Type B pancreatic cell (in vitro differentiated cells): ENCODE results near the gene PAN2. TPM values are rescaled to one million over a fixed set of nuclear protein-coding genes. Genes with fewer than 3 reads are reported as not detected.
"Not testable (repeated sequence)": the region's sequence is repeated elsewhere in the genome, so short reads cannot be mapped to it uniquely, and the experiment has no call there.

Experiments
- DNase-seq: peaks from one replicate; pipeline ENCODE4 v3.0.0; 2021; ENCODE audit warnings: mixed read lengths; ENCODE audit not compliant: unreplicated experiment; ENCODE audit errors: extremely low spot score
- H3K27ac Mint-ChIP-seq: 2 replicates; pipeline ENCODE4 v1.8.0; 2021; ENCODE audit warnings: mild to moderate bottlenecking, mixed read lengths
- H3K27me3 Mint-ChIP-seq: 2 replicates; pipeline ENCODE4 v1.8.0; 2021; ENCODE audit warnings: mixed read lengths
- H3K36me3 Mint-ChIP-seq: 2 replicates; pipeline ENCODE4 v1.8.0; 2021; ENCODE audit warnings: mixed read lengths
- H3K4me1 Mint-ChIP-seq: one replicate; pipeline ENCODE4 v1.8.0; 2021; ENCODE audit warnings: mixed read lengths; ENCODE audit not compliant: unreplicated experiment
- H3K4me3 Mint-ChIP-seq: 2 replicates; pipeline ENCODE4 v1.8.0; 2021; ENCODE audit warnings: mild to moderate bottlenecking, mixed read lengths
- H3K9me3 Mint-ChIP-seq: 2 replicates; pipeline ENCODE4 v1.8.0; 2021; ENCODE audit warnings: mixed read lengths
- total RNA-seq: library from RNA; stranded (reverse); gene quantifications from 2 replicates; pipeline ENCODE4 v1.2.1, GENCODE V29; 2021; ENCODE audit warnings: low replicate concordance
- TF ChIP-seq, protein P1 (sequence below): fragments of 200-600 bp; sonication (generic); conservative IDR thresholded peaks from 2 replicates; pipeline ENCODE4 v1.5.0; 2021; ENCODE audit warnings: antibody characterized with exemption, mild to moderate bottlenecking

Gene PAN2
- total RNA-seq, 1 donor from 2014 or later = 77.5 TPM

DNA sequence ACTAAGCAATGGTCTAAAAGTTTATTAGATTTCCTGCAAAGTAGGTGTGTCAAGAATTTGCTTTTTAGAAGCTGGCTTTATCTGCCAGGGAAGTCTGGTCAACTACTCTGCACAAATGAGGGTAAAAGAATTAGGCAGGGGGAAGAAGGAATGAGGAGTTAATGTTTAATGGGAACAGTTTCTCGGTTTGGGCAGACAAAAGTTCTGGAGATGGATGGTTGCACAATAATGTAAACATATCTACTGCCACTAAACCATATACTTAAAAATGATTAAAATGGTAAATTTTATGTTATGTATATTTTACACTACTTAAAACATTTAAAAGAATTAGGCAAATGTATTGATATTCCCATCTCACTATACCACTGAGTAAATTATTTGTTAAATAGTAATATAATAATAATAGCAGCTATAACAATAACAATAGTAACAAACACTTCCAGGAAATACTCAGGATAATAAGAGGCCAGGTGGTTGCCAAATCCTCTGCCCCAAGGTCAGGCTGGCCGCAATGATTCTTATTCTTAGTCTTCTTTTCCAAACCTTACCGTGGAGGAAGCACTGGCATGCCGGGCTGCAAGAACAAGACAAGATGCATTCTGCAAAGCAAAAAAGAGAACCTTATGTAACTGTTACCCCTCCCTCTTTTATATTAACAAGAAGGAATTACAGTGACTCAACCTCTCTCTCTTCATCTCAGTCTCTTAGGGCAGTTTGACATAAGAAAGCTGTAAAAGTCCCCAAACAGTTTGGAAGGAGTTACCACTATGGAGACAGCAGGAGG is 47.6 kb downstream of the PAN2 start:
- H3K4me3 Mint-ChIP-seq = no peak overlapping the region
- no peak for DNase-seq
- no peaks in the 10 kb centered on the region for H3K27me3 Mint-ChIP-seq
- H3K4me1 Mint-ChIP-seq = peaks cover 1% of the 10 kb centered on the region
- peaks cover 19% of the 10 kb centered on the region for H3K36me3 Mint-ChIP-seq
- H3K27ac Mint-ChIP-seq = no peak overlapping the region
- H3K9me3 Mint-ChIP-seq = no peaks in the 10 kb centered on the region
- TF ChIP-seq, protein P1, sequence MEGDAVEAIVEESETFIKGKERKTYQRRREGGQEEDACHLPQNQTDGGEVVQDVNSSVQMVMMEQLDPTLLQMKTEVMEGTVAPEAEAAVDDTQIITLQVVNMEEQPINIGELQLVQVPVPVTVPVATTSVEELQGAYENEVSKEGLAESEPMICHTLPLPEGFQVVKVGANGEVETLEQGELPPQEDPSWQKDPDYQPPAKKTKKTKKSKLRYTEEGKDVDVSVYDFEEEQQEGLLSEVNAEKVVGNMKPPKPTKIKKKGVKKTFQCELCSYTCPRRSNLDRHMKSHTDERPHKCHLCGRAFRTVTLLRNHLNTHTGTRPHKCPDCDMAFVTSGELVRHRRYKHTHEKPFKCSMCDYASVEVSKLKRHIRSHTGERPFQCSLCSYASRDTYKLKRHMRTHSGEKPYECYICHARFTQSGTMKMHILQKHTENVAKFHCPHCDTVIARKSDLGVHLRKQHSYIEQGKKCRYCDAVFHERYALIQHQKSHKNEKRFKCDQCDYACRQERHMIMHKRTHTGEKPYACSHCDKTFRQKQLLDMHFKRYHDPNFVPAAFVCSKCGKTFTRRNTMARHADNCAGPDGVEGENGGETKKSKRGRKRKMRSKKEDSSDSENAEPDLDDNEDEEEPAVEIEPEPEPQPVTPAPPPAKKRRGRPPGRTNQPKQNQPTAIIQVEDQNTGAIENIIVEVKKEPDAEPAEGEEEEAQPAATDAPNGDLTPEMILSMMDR = no peak

DNA sequence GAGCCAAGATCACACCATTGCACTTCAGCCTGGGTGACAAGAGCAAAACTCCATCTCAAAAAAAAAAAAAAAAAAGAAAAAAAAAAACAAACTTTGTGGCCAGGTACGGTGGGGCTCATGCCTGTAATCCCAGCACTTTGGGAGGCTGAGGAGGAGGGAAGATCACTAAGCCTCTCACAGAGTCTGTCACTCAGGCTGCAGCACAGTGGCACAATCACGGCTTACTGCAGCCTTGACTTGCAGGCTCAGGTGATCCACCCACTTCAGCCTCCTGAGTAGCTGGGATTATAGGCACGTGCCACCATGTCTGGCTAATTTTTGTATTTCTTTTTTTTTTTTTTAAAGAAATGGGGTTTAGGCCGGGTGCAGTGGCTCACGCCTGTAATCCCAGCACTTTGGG is 49.5 kb downstream of the PAN2 start:
- H3K9me3 Mint-ChIP-seq, H3K27me3 Mint-ChIP-seq, H3K4me3 Mint-ChIP-seq, H3K27ac Mint-ChIP-seq, H3K4me1 Mint-ChIP-seq, DNase-seq: not testable (repeated sequence)
- peaks cover 23% of the 10 kb centered on the region for H3K36me3 Mint-ChIP-seq

DNA sequence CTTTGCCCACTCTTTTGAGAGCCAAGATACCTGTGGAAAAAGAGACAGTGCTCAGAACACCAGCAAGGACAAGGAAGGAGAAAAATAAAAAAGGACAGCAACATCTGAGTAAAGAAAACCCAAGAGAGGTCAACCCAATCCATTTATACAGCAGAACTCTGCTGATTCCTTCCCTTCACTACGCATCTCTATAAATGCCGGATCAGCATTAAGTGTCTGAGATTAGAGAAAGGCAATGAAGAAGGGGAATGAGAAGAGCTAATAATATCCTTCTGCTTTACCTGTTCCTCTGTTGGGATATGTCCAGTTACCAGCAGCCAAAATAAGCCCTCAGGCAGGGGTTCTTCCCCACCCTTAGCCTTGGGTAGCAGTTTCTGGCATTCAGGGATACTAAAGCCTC is 51.2 kb downstream of the PAN2 start:
- H3K36me3 Mint-ChIP-seq = peaks cover 26% of the 10 kb centered on the region
- H3K4me1 Mint-ChIP-seq = no peaks in the 10 kb centered on the region
- TF ChIP-seq, protein P1 = no peak
- no peak overlapping the region for H3K27ac Mint-ChIP-seq
- no peak for DNase-seq
- no peaks in the 10 kb centered on the region for H3K9me3 Mint-ChIP-seq
- H3K27me3 Mint-ChIP-seq = no peaks in the 10 kb centered on the region
- H3K4me3 Mint-ChIP-seq = no peak overlapping the region

DNA sequence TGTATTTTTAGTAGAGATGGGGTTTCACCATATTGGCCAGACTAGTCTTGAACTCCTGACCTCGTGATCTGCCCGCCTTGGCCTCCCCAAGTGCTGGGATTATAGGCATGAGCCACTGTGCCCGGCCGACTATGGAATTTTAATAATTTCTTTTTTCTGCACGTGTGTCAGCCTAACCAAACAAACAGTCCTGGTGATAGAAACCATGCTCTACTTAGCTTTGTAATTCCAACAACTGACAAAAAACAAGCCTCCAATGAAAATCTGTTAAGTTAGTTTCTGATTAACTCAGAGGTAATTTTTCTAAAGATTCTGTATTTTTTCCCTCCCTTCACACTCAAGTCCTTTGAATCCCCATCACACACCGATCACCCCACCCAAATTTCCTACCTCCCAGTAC is 51.8 kb downstream of the PAN2 start:
- TF ChIP-seq, protein P1 = no peak
- no peaks in the 10 kb centered on the region for H3K27me3 Mint-ChIP-seq
- no peak overlapping the region for H3K27ac Mint-ChIP-seq
- no peak for DNase-seq
- H3K9me3 Mint-ChIP-seq = no peaks in the 10 kb centered on the region
- peaks cover 26% of the 10 kb centered on the region for H3K36me3 Mint-ChIP-seq
- H3K4me1 Mint-ChIP-seq = no peaks in the 10 kb centered on the region
- H3K4me3 Mint-ChIP-seq = no peak overlapping the region

DNA sequence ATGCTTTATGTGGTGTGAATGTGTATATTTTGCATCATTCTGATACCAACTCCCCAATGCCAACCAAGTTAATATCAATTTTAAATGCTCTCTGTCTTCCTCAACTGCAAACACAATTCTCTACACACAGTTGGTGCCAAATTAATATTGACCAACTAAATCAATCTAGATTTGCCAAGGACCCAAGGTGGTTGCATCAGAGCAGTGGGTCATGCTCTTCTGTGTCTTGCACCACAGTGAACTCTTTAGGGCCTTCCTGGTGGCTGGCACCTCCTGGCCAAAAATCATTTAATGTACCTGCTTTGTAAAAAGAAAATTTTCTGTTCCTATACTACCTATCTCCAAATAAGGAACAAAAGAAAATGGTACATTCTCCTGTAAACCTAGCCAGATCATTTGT is 53.0 kb downstream of the PAN2 start:
- Mint-ChIP-seq H3K27ac (no peak overlapping the region), H3K9me3 (no peaks in the 10 kb centered on the region), H3K4me1 (no peaks in the 10 kb centered on the region), H3K27me3 (no peaks in the 10 kb centered on the region), H3K36me3 (peaks cover 29% of the 10 kb centered on the region), H3K4me3 (no peak overlapping the region)
- DNase-seq = no peak
- TF ChIP-seq, protein P1 = no peak

DNA sequence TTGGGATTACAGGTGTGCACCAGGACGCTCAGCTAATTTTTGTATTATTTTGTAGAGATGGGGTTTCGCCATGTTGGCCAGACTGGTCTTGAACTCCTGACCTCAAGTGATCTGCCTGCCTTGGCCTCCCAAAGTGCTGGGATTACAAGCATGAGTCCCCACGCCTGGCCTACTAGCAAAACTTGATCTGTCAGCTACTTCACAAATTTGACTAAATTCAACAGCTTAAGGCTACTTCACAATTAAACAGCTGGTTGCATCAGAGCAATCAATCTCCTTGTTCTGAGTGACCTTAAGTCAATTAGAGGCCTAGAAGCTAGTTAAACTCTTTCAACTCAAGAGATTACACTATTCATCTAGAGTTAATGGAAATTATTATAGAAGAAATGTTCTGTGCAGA is 54.9 kb downstream of the PAN2 start:
- TF ChIP-seq, protein P1 = no peak
- no peak overlapping the region for H3K27ac Mint-ChIP-seq

More for the DNA sequence above, 54.9 kb downstream of the PAN2 start:
- Mint-ChIP-seq H3K4me3 (no peak overlapping the region), H3K36me3 (peaks cover 32% of the 10 kb centered on the region), H3K4me1 (no peaks in the 10 kb centered on the region), H3K9me3 (no peaks in the 10 kb centered on the region), H3K27me3 (no peaks in the 10 kb centered on the region)
- no peak for DNase-seq
